ENCODE results near the gene ZFP64.
"Not testable (repeated sequence)": the region's sequence is repeated elsewhere in the genome, so short reads cannot be mapped to it uniquely, and the experiment has no call there.

Gene ZFP64

DNA sequence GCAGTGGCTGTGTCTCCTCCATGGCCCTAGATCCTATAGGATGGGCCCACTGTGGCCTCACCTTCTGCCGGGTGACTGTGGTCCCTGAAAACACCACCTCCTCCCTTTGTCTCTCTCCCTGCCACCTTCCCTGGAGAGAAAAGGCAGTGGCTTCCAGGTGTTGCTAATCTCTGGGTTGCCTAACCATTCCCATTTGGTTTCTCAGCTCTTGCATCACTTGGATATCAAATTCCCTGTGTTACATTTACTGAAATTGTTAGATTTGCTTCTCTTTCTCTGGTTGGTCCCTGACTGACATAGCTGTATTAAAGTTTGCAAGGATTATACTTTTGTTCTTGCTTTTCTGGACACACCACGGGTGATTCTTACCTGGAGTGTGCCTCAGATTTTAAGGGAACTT is 9.3 kb upstream of the ZFP64 start:
- no peaks in the 10 kb centered on the region for H3K27me3 ChIP-seq (ENCODE audit: low read depth, low read length)
- no peaks in the 10 kb centered on the region for H4K20me1 ChIP-seq (ENCODE audit: insufficient read depth, low read length)
- TF ChIP-seq EZH2phosphoT487 (IDR thresholded peaks at IDR 0.05; ENCODE audit: low read depth) (no peak), CTCF (IDR thresholded peaks at IDR 0.05; ENCODE audit: low read depth, low read length) (no peak)
- H3K9me3 ChIP-seq (ENCODE audit: insufficient read depth, low read length), result no peaks in the 10 kb centered on the region
- no peak overlapping the region for H3K4me3 ChIP-seq (ENCODE audit: low read length)
- no peaks in the 10 kb centered on the region for H3K36me3 ChIP-seq (replicated peaks; ENCODE audit: low read depth, low read length)
- H3K4me1 ChIP-seq (ENCODE audit: low read length), result no peaks in the 10 kb centered on the region
- no peak overlapping the region for H3K27ac ChIP-seq (ENCODE audit: low read length)
- no peak overlapping the region for H3K9ac ChIP-seq (ENCODE audit: low read length)
- no peak overlapping the region for H2AFZ ChIP-seq (ENCODE audit: low read depth, low read length)
- no peaks in the 10 kb centered on the region for H3K79me2 ChIP-seq (ENCODE audit: low read length)
- no peak overlapping the region for H3K4me2 ChIP-seq (ENCODE audit: low read length)

GRCh38 chr20:52196845-52197244 is 5.3 kb upstream of the ZFP64 start:
- Histone ChIP-seq H3K9me3 (ENCODE audit: insufficient read depth, low read length) (no peaks in the 10 kb centered on the region), H3K27me3 (ENCODE audit: low read depth, low read length) (no peaks in the 10 kb centered on the region), H3K36me3 (replicated peaks; ENCODE audit: low read depth, low read length) (no peaks in the 10 kb centered on the region), H3K4me1 (ENCODE audit: low read length) (peaks cover 9% of the 10 kb centered on the region), H4K20me1 (ENCODE audit: insufficient read depth, low read length) (no peaks in the 10 kb centered on the region), H3K4me3 (ENCODE audit: low read length) (no peak overlapping the region), H3K79me2 (ENCODE audit: low read length) (no peaks in the 10 kb centered on the region; the same call in 1 of the 2 replicates), H2AFZ (ENCODE audit: low read depth, low read length) (no peak overlapping the region), H3K4me2 (ENCODE audit: low read length) (no peak overlapping the region), H3K9ac (ENCODE audit: low read length) (no peak overlapping the region), H3K27ac (ENCODE audit: low read length) (no peak overlapping the region)
- TF ChIP-seq CTCF (IDR thresholded peaks at IDR 0.05; ENCODE audit: low read depth, low read length) (no peak), EZH2phosphoT487 (IDR thresholded peaks at IDR 0.05; ENCODE audit: low read depth) (no peak)

DNA sequence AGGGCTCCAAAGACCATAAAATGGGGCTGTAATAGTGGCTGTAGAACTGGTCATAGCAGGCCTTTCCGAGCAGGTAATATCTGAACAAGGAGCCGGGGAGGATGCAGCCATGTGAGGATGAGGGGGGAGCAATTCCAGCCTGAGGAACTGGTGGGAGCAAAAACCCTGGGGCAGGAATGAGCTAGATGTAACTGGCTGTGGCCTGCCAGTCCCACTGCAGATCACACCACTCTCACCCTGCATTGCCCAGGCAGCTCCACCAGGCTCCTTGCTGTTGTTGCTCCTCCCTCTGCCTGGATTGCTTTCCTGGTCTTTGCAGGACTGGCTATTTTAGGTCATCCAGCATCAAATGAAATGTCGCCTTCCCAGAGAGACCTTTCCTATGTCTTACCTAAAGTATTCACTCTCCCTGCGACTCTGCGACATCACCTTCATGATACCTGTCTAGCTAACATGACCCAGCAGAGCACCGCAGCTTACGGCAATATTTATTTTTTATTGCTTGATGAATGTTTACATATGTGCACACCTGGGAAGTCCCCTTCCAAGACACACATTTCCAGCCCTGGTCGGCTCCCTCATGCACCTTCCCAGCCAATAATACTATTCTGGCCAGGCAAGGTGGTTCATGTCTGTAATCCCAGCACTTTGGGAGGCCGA is 2.4 kb upstream of the ZFP64 start:
- TF ChIP-seq CTCF (IDR thresholded peaks at IDR 0.05; ENCODE audit: low read depth, low read length) (no peak), EZH2phosphoT487 (IDR thresholded peaks at IDR 0.05; ENCODE audit: low read depth) (no peak)
- no peak overlapping the region for H3K4me3 ChIP-seq (ENCODE audit: low read length)

DNA sequence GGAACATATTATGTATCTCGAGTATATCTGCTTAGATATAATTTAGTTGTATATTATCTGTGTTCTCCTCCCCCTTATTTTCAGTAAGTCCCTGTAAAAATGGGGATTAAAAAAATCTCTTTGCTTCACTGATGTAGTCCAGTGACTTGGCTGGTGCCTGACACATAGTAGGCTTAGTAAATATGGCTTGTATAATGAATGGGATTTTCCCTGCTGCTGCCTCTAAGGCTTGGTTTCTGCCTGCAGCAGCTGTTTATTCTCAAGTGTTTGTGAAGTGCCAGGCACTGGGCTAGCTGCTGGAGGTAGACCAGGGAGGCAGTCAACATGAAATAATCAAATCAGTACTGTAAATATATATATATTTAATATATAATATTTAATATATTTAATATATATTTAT is 1.6 kb upstream of the ZFP64 start:
- TF ChIP-seq CTCF (IDR thresholded peaks at IDR 0.05; ENCODE audit: low read depth, low read length) (no peak), EZH2phosphoT487 (IDR thresholded peaks at IDR 0.05; ENCODE audit: low read depth) (no peak)
- H3K27me3 ChIP-seq (ENCODE audit: low read depth, low read length), result no peaks in the 10 kb centered on the region
- 0 out of 2 replicates have a peak, but pooled peaks cover 5% of the 10 kb centered on the region for H4K20me1 ChIP-seq (ENCODE audit: insufficient read depth, low read length)
- 0 out of 2 replicates have a peak overlapping the region, but pooled peaks have one; percentile 85 for H3K4me3 ChIP-seq (ENCODE audit: low read length)
- no peak overlapping the region for H3K9ac ChIP-seq (ENCODE audit: low read length)
- H3K9me3 ChIP-seq (ENCODE audit: insufficient read depth, low read length), result no peaks in the 10 kb centered on the region
- H2AFZ ChIP-seq (ENCODE audit: low read depth, low read length), result no peak overlapping the region
- H3K36me3 ChIP-seq (replicated peaks; ENCODE audit: low read depth, low read length), result no peaks in the 10 kb centered on the region
- no peak overlapping the region for H3K27ac ChIP-seq (ENCODE audit: low read length)
- H3K4me1 ChIP-seq (ENCODE audit: low read length), result peaks cover 16% of the 10 kb centered on the region
- H3K79me2 ChIP-seq (ENCODE audit: low read length), result peaks cover 18% of the 10 kb centered on the region
- H3K4me2 ChIP-seq (ENCODE audit: low read length), result peak overlapping the region; percentile 95

More for the DNA sequence above, 2.4 kb upstream of the ZFP64 start:
- Histone ChIP-seq H4K20me1 (ENCODE audit: insufficient read depth, low read length) (0 out of 2 replicates have a peak, but pooled peaks cover 5% of the 10 kb centered on the region), H2AFZ (ENCODE audit: low read depth, low read length) (no peak overlapping the region), H3K79me2 (ENCODE audit: low read length) (peaks cover 18% of the 10 kb centered on the region), H3K36me3 (replicated peaks; ENCODE audit: low read depth, low read length) (no peaks in the 10 kb centered on the region), H3K4me2 (ENCODE audit: low read length) (no peak overlapping the region), H3K4me1 (ENCODE audit: low read length) (peaks cover 16% of the 10 kb centered on the region), H3K9ac (ENCODE audit: low read length) (no peak overlapping the region), H3K27me3 (ENCODE audit: low read depth, low read length) (no peaks in the 10 kb centered on the region), H3K27ac (ENCODE audit: low read length) (no peak overlapping the region), H3K9me3 (ENCODE audit: insufficient read depth, low read length) (no peaks in the 10 kb centered on the region)

DNA sequence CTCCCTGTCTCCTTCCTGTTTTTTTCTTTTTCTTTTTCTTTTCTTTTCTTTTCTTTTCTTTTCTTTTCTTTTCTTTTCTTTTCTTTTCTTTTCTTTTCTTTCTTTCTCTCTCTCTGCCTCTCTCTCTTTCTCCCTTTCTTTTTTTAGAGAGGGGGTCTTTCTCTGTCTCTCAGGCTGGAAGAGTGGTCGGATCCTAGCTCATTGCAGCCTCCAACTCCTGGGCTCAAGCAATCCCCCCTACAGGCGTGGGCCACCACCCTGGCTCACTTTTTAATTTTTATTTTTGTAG is 1.1 kb upstream of the ZFP64 start:
- not testable (repeated sequence) for H3K27ac ChIP-seq (ENCODE audit: low read length); H3K27me3 ChIP-seq (ENCODE audit: low read depth, low read length); H3K36me3 ChIP-seq (replicated peaks; ENCODE audit: low read depth, low read length); H4K20me1 ChIP-seq (ENCODE audit: insufficient read depth, low read length); H2AFZ ChIP-seq (ENCODE audit: low read depth, low read length); H3K9me3 ChIP-seq (ENCODE audit: insufficient read depth, low read length)
- peak overlapping the region; percentile 88 for H3K9ac ChIP-seq (ENCODE audit: low read length)
- H3K4me2 ChIP-seq (ENCODE audit: low read length), result peak overlapping the region; percentile 95
- peaks cover 21% of the 10 kb centered on the region for H3K79me2 ChIP-seq (ENCODE audit: low read length)
- H3K4me3 ChIP-seq (ENCODE audit: low read length), result peak overlapping the region; percentile 85
- peaks cover 16% of the 10 kb centered on the region for H3K4me1 ChIP-seq (ENCODE audit: low read length)
